Suprapubic skin (tissue), 4 donors: ENCODE results near the gene ZNF223. TPM values are rescaled to one million over a fixed set of nuclear protein-coding genes. Genes with fewer than 3 reads are reported as not detected.

Experiments
- DNase-seq, 2 donors: peaks; one replicate each; pipeline ENCODE4 v3.0.0-alpha.2; 2019; ENCODE audit warnings: low spot score in 2 of 2
- H3K27ac ChIP-seq: fragments of 200-600 bp; sonication (generic); one replicate; pipeline ENCODE4 v1.5.1; 2019
- H3K27me3 ChIP-seq: fragments of 200-600 bp; sonication (generic); one replicate; pipeline ENCODE4 v1.5.1; 2019
- H3K36me3 ChIP-seq: fragments of 200-600 bp; sonication (generic); one replicate; pipeline ENCODE4 v1.5.1; 2019
- H3K4me1 ChIP-seq: fragments of 200-600 bp; sonication (generic); one replicate; pipeline ENCODE4 v1.5.1; 2019
- H3K4me3 ChIP-seq: fragments of 200-600 bp; sonication (generic); one replicate; pipeline ENCODE4 v1.5.1; 2019; ENCODE audit warnings: mild to moderate bottlenecking
- H3K9me3 ChIP-seq: fragments of 200-600 bp; sonication (generic); one replicate; pipeline ENCODE4 v1.5.1; 2019
- CTCF ChIP-seq, 2 donors: fragments of 200-600 bp in 1 of 2; fragments of 450-650 bp in 1 of 2; sonication (generic) in 1 of 2; IDR thresholded peaks; one replicate each; pipeline ENCODE4 v1.5.1; 2016 to 2019; ENCODE audit warnings: antibody characterized with exemption in 2 of 2, mild to moderate bottlenecking in 1 of 2, moderate library complexity in 1 of 2
- EP300 ChIP-seq: sonication (generic); formaldehyde crosslinking; IDR thresholded peaks from one replicate; pipeline ENCODE4 v1.6.1; 2017; ENCODE audit warnings: antibody characterized with exemption
- POLR2A ChIP-seq, 2 donors: fragments of 450-650 bp; IDR thresholded peaks; one replicate each; pipeline ENCODE4 v1.6.1; 2017; ENCODE audit warnings: antibody characterized with exemption in 2 of 2, mild to moderate bottlenecking in 2 of 2, moderate library complexity in 2 of 2
- POLR2AphosphoS5 ChIP-seq, 3 donors: sonication (generic); formaldehyde crosslinking; IDR thresholded peaks; one replicate each; pipeline ENCODE4 v1.6.1; 2017; ENCODE audit warnings: antibody characterized with exemption in 3 of 3
- WGBS: methylation state at CpG from one replicate; pipeline ENCODE4 v1.1.5; 2018; 5-methylcytosine and 5-hydroxymethylcytosine counted together
- total RNA-seq, 4 donors: library from RNA; depleted of rRNA; stranded (reverse); fragments of >200 nt; gene quantifications; one replicate each; pipeline ENCODE4 v1.1.0, GENCODE V29; 2016

Gene ZNF223
- total RNA-seq, 4 donors from 2014 or later: 1.3 to 13.4 (median 5.7) TPM

GRCh38 chr19:44010468-44010867 lies 41.4 kb upstream of the ZNF223 start:
- H3K36me3 ChIP-seq: peaks cover 56% of the 10 kb centered on the region
- no peak for DNase-seq
- peaks cover 41% of the 10 kb centered on the region for H3K9me3 ChIP-seq
- no peak overlapping the region for H3K4me3 ChIP-seq
- TF ChIP-seq CTCF (IDR thresholded peaks at IDR 0.05) (no peak), EP300 (no peak), POLR2AphosphoS5 (IDR thresholded peaks at IDR 0.05) (no peak), POLR2A (IDR thresholded peaks at IDR 0.05) (no peak)
- no peak overlapping the region for H3K27ac ChIP-seq
- no peaks in the 10 kb centered on the region for H3K27me3 ChIP-seq
- WGBS: 97% methylated on average over 5 of the region's 5 CpGs
- H3K4me1 ChIP-seq: no peaks in the 10 kb centered on the region

- Histone ChIP-seq H3K4me3 (no peak overlapping the region), H3K4me1 (no peaks in the 10 kb centered on the region), H3K36me3 (no peaks in the 10 kb centered on the region), H3K9me3 (no peaks in the 10 kb centered on the region), H3K27me3 (no peaks in the 10 kb centered on the region), H3K27ac (no peak overlapping the region)
- 48% methylated on average over 2 of the region's 2 CpGs for WGBS
- no peak for TF ChIP-seq POLR2AphosphoS5 (IDR thresholded peaks at IDR 0.05)
- TF ChIP-seq CTCF (IDR thresholded peaks at IDR 0.05): no peak
- TF ChIP-seq EP300: no peak
- no peak for TF ChIP-seq POLR2A (IDR thresholded peaks at IDR 0.05)
- no peak for DNase-seq
These were observed 32.3 kb upstream of the ZNF223 start for GRCh38 chr19:44019498-44019897.

GRCh38 chr19:44021221-44021620 lies 30.6 kb upstream of the ZNF223 start:
- H3K36me3 ChIP-seq: no peaks in the 10 kb centered on the region
- no peak for TF ChIP-seq EP300
- no peak for TF ChIP-seq POLR2AphosphoS5 (IDR thresholded peaks at IDR 0.05)
- TF ChIP-seq CTCF (IDR thresholded peaks at IDR 0.05): no peak
- no peak for TF ChIP-seq POLR2A (IDR thresholded peaks at IDR 0.05)
- H3K4me3 ChIP-seq: no peak overlapping the region

GRCh38 chr19:44024900-44025216 lies 27.0 kb upstream of the ZNF223 start:
- Histone ChIP-seq H3K27ac (no peak overlapping the region), H3K4me3 (peak overlapping the region; percentile 83), H3K27me3 (no peaks in the 10 kb centered on the region), H3K9me3 (peaks cover 2% of the 10 kb centered on the region), H3K36me3 (peaks cover 30% of the 10 kb centered on the region), H3K4me1 (peaks cover 15% of the 10 kb centered on the region)
- TF ChIP-seq POLR2AphosphoS5 (IDR thresholded peaks at IDR 0.05): no peak
- no peak for TF ChIP-seq CTCF (IDR thresholded peaks at IDR 0.05)
- no peak for TF ChIP-seq EP300
- no peak for TF ChIP-seq POLR2A (IDR thresholded peaks at IDR 0.05)
- DNase-seq: no peak
- 45% methylated on average over 4 of the region's 4 CpGs for WGBS

More at GRCh38 chr19:44021221-44021620, 30.6 kb upstream of the ZNF223 start:
- H3K27me3 ChIP-seq: no peaks in the 10 kb centered on the region
- DNase-seq: no peak
- no peaks in the 10 kb centered on the region for H3K9me3 ChIP-seq
- peaks cover 15% of the 10 kb centered on the region for H3K4me1 ChIP-seq
- H3K27ac ChIP-seq: no peak overlapping the region

- Histone ChIP-seq H3K4me1 (peaks cover 15% of the 10 kb centered on the region), H3K9me3 (peaks cover 8% of the 10 kb centered on the region), H3K4me3 (peak within 1 kb of the TSS; percentile 83), H3K27ac (no peak within 1 kb of the TSS), H3K36me3 (peaks cover 35% of the 10 kb centered on the region), H3K27me3 (no peaks in the 10 kb centered on the region)
- peak; percentile 81 to 84 for DNase-seq
- TF ChIP-seq POLR2A (IDR thresholded peaks at IDR 0.05) (no peak), POLR2AphosphoS5 (IDR thresholded peaks at IDR 0.05) (peak in 1 of 3 donors; percentile 10), EP300 (no peak)
- WGBS: 2% methylated on average over 30 of the region's 37 CpGs
These were observed 26.5 kb upstream of the ZNF223 start, which contains the start of gene ZNF222 for GRCh38 chr19:44025217-44025936. ZNF222 (plus strand) TSS chr19:44025379; CDS start chr19:44025437, 58 bp downstream.
